HepG2 (cell line): Measurements from ENCODE around the gene CEACAM5. TPM values are rescaled to one million over a fixed set of nuclear protein-coding genes. Genes with fewer than 3 reads are reported as not detected.

Source experiments
- ATAC-seq: fragments of 200-7000 bp; cut with Tn5 transposase; 3 replicates; pipeline ENCODE4 v1.9.1; 2020; ENCODE audit warnings: mild to moderate bottlenecking, moderate library complexity
- BruUV-seq: library from RNA; stranded (reverse); fragments of 400-500 nt; replicated peaks from 2 replicates; lab custom pipeline; 2021; lab: Mats Ljungman, UMichigan
- CTCF ChIA-PET: fragments of 300-600 bp; formaldehyde crosslinking; extraction: SDS; loops from one replicate; lab custom pipeline; 2021; ENCODE audit warnings: low total read pairs, inconsistent platforms, low intra/inter-chr PET ratio; lab: Yijun Ruan, JAX
- POLR2A ChIA-PET: fragments of 350-600 bp; sonication (Branson Sonifier 250); formaldehyde crosslinking; loops from one replicate; lab custom pipeline; 2020; ENCODE audit warnings: antibody characterized with exemption, inconsistent platforms; lab: Yijun Ruan, JAX
- DNase-seq: peaks from one replicate; pipeline ENCODE4 v3.0.0-alpha.2; 2015; ENCODE audit warnings: low spot score
- FAIRE-seq: peaks from 3 replicates; lab custom pipeline; 2011; peaks lifted over from hg19 to GRCh38; lab: Jason Lieb, UNC
- H2AFZ ChIP-seq: one replicate; pipeline ENCODE4 v1.6.1; 2011; ENCODE audit warnings: low read length, inconsistent platforms
- H3K27ac ChIP-seq: fragments of 300-600 bp; 3 replicates; pipeline ENCODE4 v1.8.0; 2011; ENCODE audit warnings: mixed run types, mild to moderate bottlenecking, mixed read lengths, low read length, inconsistent platforms; ENCODE audit not compliant: insufficient read depth; ENCODE audit errors: extremely low read length
- H3K27me3 ChIP-seq, 2 experiments: fragments of 200-600 bp in 1 of 2; 2 replicates in 1 of 2; 3 replicates in 1 of 2; pipeline versions ENCODE4 v1.6.0 to v1.8.0; 2011; ENCODE audit warnings: low read length in 2 of 2, mild to moderate bottlenecking in 2 of 2, moderate library complexity in 2 of 2, inconsistent platforms in 1 of 2; ENCODE audit not compliant: insufficient read depth in 2 of 2, control insufficient read depth in 1 of 2
- H3K36me3 ChIP-seq, 2 experiments: fragments of 200-600 bp in 1 of 2; replicated peaks in 1 of 2; 2 replicates in 1 of 2; 3 replicates in 1 of 2; pipeline versions ENCODE4 v1.5.1 to v1.8.0; 2011; ENCODE audit warnings: low read length in 2 of 2, inconsistent platforms in 1 of 2; ENCODE audit not compliant: insufficient read depth in 2 of 2, control insufficient read depth in 1 of 2
- H3K4me1 ChIP-seq: 2 replicates; pipeline ENCODE4 v1.5.1; 2012; ENCODE audit warnings: low read length, inconsistent platforms; ENCODE audit not compliant: insufficient read depth
- H3K4me2 ChIP-seq: 2 replicates; pipeline ENCODE4 v1.6.0; 2011; ENCODE audit warnings: low read depth, low read length, inconsistent platforms
- H3K4me3 ChIP-seq, 3 experiments: fragments of 200-600 bp in 1 of 3; sonication (generic), shearing (Covaris generic) in 1 of 3; replicated peaks in 1 of 3; 2 replicates each; pipeline ENCODE4 v1.5.1; 2011 to 2016; ENCODE audit warnings: low read length in 3 of 3, inconsistent platforms in 2 of 3, low read depth in 2 of 3, mild to moderate bottlenecking in 2 of 3, control low read depth in 1 of 3, mixed read lengths in 1 of 3; ENCODE audit not compliant: insufficient read depth in 1 of 3
- H3K79me2 ChIP-seq: one replicate; pipeline ENCODE4 v1.6.1; 2011; ENCODE audit warnings: low read length, inconsistent platforms; ENCODE audit not compliant: insufficient read depth
- H3K9ac ChIP-seq: 2 replicates; pipeline ENCODE4 v1.6.0; 2011; ENCODE audit warnings: mild to moderate bottlenecking, low read depth, low read length, inconsistent platforms; ENCODE audit not compliant: insufficient read depth
- H3K9me3 ChIP-seq: 2 replicates; pipeline ENCODE4 v1.5.1; 2012; ENCODE audit warnings: mild to moderate bottlenecking, low read length
- H4K20me1 ChIP-seq: 2 replicates; pipeline ENCODE4 v1.6.0; 2011; ENCODE audit warnings: inconsistent platforms, mild to moderate bottlenecking, low read length, moderate library complexity; ENCODE audit not compliant: insufficient read depth
- BRCA1 ChIP-seq: sonication (generic); formaldehyde crosslinking; IDR thresholded peaks from 2 replicates; pipeline ENCODE4 v1.4.0; 2020; ENCODE audit warnings: missing genetic modification reagents
- CEBPG ChIP-seq: IDR thresholded peaks from 2 replicates; pipeline ENCODE4 v1.6.1; 2016
- EHMT2 ChIP-seq: fragments of 200-600 bp; sonication (generic); IDR thresholded peaks from 2 replicates; pipeline ENCODE4 v1.7.0; 2017; ENCODE audit warnings: antibody characterized with exemption, low read depth, low read length, borderline replicate concordance
- FOXA1 ChIP-seq, 2 experiments: fragments of 450-650 bp in 1 of 2; sonication (generic) in 1 of 2; formaldehyde crosslinking in 1 of 2; IDR thresholded peaks; 2 replicates each; pipeline versions ENCODE4 v1.4.0 to v1.6.1; 2016 to 2020; ENCODE audit warnings: missing genetic modification reagents in 1 of 2
- FOXO1 ChIP-seq: sonication (generic); formaldehyde crosslinking; IDR thresholded peaks from 2 replicates; pipeline ENCODE4 v1.4.0; 2020; ENCODE audit warnings: missing genetic modification reagents
- MNT ChIP-seq: fragments of 450-650 bp; IDR thresholded peaks from 2 replicates; pipeline ENCODE4 v1.6.1; 2016
- NR2C2 ChIP-seq: sonication (generic); formaldehyde crosslinking; IDR thresholded peaks from 2 replicates; pipeline ENCODE4 v1.4.0; 2020; ENCODE audit warnings: missing genetic modification reagents, mild to moderate bottlenecking, moderate library complexity, borderline replicate concordance
- SALL1 ChIP-seq: sonication (generic); formaldehyde crosslinking; IDR thresholded peaks from 2 replicates; pipeline ENCODE4 v1.8.0; 2022; ENCODE audit warnings: mild to moderate bottlenecking, missing genetic modification reagents
- TRIM22 ChIP-seq: fragments of 450-650 bp; IDR thresholded peaks from 2 replicates; pipeline ENCODE4 v1.6.1; 2017
- ZBTB37 ChIP-seq: sonication (generic); formaldehyde crosslinking; IDR thresholded peaks from 2 replicates; pipeline ENCODE4 v1.4.0; 2020; ENCODE audit warnings: mild to moderate bottlenecking, missing genetic modification reagents
- ZNF275 ChIP-seq: sonication (generic); formaldehyde crosslinking; IDR thresholded peaks from 2 replicates; pipeline ENCODE4 v1.8.0; 2022; ENCODE audit warnings: missing genetic modification reagents, mild to moderate bottlenecking, inconsistent platforms, borderline replicate concordance
- ZNF34 ChIP-seq: sonication (generic); formaldehyde crosslinking; IDR thresholded peaks from 2 replicates; pipeline ENCODE4 v1.4.0; 2020; ENCODE audit warnings: mild to moderate bottlenecking, missing genetic modification reagents, borderline replicate concordance
- ZNF362 ChIP-seq: sonication (generic); formaldehyde crosslinking; IDR thresholded peaks from 2 replicates; pipeline ENCODE4 v1.4.0; 2020; ENCODE audit warnings: missing genetic modification reagents, mild to moderate bottlenecking, borderline replicate concordance
- ZNF430 ChIP-seq: sonication (generic); formaldehyde crosslinking; IDR thresholded peaks from 2 replicates; pipeline ENCODE4 v1.9.0; 2021; ENCODE audit warnings: mild to moderate bottlenecking, missing genetic modification reagents
- ZNF570 ChIP-seq: sonication (generic); formaldehyde crosslinking; IDR thresholded peaks from 2 replicates; pipeline ENCODE4 v1.4.0; 2020; ENCODE audit warnings: mild to moderate bottlenecking, missing genetic modification reagents, borderline replicate concordance
- ZNF790 ChIP-seq: sonication (generic); formaldehyde crosslinking; IDR thresholded peaks from 2 replicates; pipeline ENCODE4 v1.8.0; 2022; ENCODE audit warnings: missing genetic modification reagents, mild to moderate bottlenecking, borderline replicate concordance
- WGBS: methylation state at CpG from one replicate; pipeline ENCODE4 v1.1.6; 2017; ENCODE audit warnings: low lambda C conversion rate; 5-methylcytosine and 5-hydroxymethylcytosine counted together
- in situ Hi-C: cut with HindIII; loops from 2 replicates; pipeline ENCODE4 v1.10.0; 2017; ENCODE audit warnings: low pct_unique_long_range_greater_than_20kb; ENCODE audit not compliant: extremely low pct_ligation_motif_present
- intact Hi-C: fragments of 100-400 bp; cut with micrococcal nuclease; formaldehyde crosslinking; loops from one replicate; pipeline ENCODE4 v1.10.0; 2022; ENCODE audit not compliant: unreplicated experiment
- polyA plus RNA-seq, 8 experiments: library from polyadenylated mRNA; depleted of rRNA in 3 of 8; stranded (reverse) in 7 of 8; unstranded in 1 of 8; fragments of >200 nt; fragmentation: Illumina TruSeq in 4 of 8; extraction: Trizol in 4 of 8; gene quantifications; 2 replicates each; pipeline versions ENCODE4 v1.2.1 to v1.2.3, GENCODE V29; 2011 to 2016; ENCODE audit warnings: low read depth in 4 of 8, missing spikeins in 1 of 8, mixed read lengths in 1 of 8; ENCODE audit not compliant: insufficient read depth in 1 of 8
- total RNA-seq, 5 experiments: library from RNA; depleted of rRNA; stranded (reverse); fragments of >200 nt; fragmentation: Illumina TruSeq; extraction: Trizol; gene quantifications; 2 replicates each; pipeline ENCODE4 v1.2.3, GENCODE V29; 2016; ENCODE audit warnings: low read depth in 1 of 5

The CEACAM5 gene
- total and polyA plus RNA-seq, 2 of the 13 experiments (the other 11 are each of a cell fraction or from before 2014, with no cell fraction given) = not detected

- Histone ChIP-seq H3K9me3 (no peaks in the 10 kb centered on the region), H3K9ac (no peak overlapping the region), H3K4me3 (no peak overlapping the region), H2AFZ (no peak overlapping the region), H3K79me2 (no peaks in the 10 kb centered on the region), H4K20me1 (no peaks in the 10 kb centered on the region), H3K36me3 (no peaks in the 10 kb centered on the region), H3K27ac (no peak overlapping the region), H3K4me2 (no peak overlapping the region), H3K4me1 (no peaks in the 10 kb centered on the region), H3K27me3 (peaks cover 0 to 4% of the 10 kb centered on the region in 2 experiments; a peak in 1 of 5 replicates)
- intact Hi-C loops (no loop called here), in situ Hi-C loops (no loop called here)
- DNase-seq = no peak
- no TSS peak for BruUV-seq
- ChIA-PET CTCF (no interaction called here), POLR2A (no interaction called here)
- no peak for FAIRE-seq
- 7% methylated on average over 5 of the region's 7 CpGs for WGBS
- peak; percentile 36; the same call in 1 of the 3 replicates for ATAC-seq
- TF ChIP-seq CEBPG = no peak
- peak; percentile 35; the same call in 1 of the 2 replicates for TF ChIP-seq EHMT2
- TF ChIP-seq ZNF570 = no peak
- TF ChIP-seq BRCA1 (CRISPR knock-in tag) = no peak
- no peak for TF ChIP-seq FOXO1 (CRISPR knock-in tag)
- peak; percentile 13; the same call in 1 of the 2 replicates for TF ChIP-seq MNT
- TF ChIP-seq ZNF275 (CRISPR knock-in tag) = no peak
- TF ChIP-seq ZBTB37 (CRISPR knock-in tag) = no peak
- no peak for TF ChIP-seq ZNF362 (CRISPR knock-in tag)
- no peak for TF ChIP-seq ZNF34 (CRISPR knock-in tag)
- no peak for TF ChIP-seq NR2C2 (CRISPR knock-in tag)
- TF ChIP-seq TRIM22 = no peak
- TF ChIP-seq FOXA1 (IDR thresholded peaks at IDR 0.05) = no peak
- TF ChIP-seq FOXA1 (CRISPR knock-in tag; IDR thresholded peaks at IDR 0.05) = no peak
- TF ChIP-seq ZNF790 (CRISPR knock-in tag) = no peak
- 0 out of 2 replicates have a peak, but pooled peaks have one; percentile 19 for TF ChIP-seq SALL1 (CRISPR knock-in tag)
- no peak for TF ChIP-seq ZNF430 (CRISPR knock-in tag)
Observed at GRCh38 chr19:41696402-41697197, 11.8 kb upstream of the CEACAM5 start.
